LoVo (cell line): ENCODE measurements around the gene SMPD4.
"Not testable (repeated sequence)": the region's sequence is repeated elsewhere in the genome, so short reads cannot be mapped to it uniquely, and the experiment has no call there.

ENCODE experiments used
- DNase-seq: peaks from one replicate; pipeline ENCODE4 v3.0.0-alpha.2; 2016; ENCODE audit warnings: low spot score

The SMPD4 gene

DNA sequence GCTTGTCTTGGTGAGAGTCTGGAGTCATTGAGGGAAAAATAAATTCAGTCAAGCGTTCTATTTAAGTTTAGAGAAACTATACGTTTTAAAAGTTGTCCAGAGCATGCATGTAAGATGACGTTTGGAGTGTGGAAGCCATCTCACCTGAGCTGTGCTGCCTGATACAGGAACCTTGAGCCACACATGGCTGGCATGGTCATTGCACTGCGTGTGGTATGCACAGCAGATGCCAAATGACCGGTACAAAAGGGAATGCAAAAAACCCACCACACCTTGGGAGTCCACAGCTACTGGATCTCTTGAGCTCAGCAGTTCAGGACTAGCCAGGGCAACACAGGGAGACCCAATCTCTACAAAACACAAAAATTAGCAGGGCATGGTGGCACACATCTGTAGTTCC lies 5.0 kb upstream of the SMPD4 start:
- no peak for DNase-seq

DNA sequence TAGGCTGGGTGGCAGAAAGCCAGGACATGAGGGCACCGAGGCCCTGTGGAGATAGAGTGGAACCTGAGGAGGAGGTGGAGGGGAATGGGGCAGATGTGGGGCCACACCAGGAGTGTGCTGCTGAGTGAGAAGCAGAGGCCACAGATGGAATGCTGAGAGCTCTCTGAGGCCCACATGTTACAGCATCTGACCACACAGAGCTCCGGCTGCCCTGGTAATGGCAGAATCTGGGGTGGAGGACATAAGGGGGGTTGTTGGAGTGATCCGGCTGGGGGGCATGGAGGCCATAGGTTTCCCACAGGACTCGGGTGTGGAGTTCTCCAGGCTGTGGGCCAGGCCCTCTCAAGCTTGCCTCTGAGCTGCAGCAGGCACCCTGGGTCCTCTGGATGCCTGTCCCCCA lies 4.5 kb upstream of the SMPD4 start:
- DNase-seq, result no peak

DNA sequence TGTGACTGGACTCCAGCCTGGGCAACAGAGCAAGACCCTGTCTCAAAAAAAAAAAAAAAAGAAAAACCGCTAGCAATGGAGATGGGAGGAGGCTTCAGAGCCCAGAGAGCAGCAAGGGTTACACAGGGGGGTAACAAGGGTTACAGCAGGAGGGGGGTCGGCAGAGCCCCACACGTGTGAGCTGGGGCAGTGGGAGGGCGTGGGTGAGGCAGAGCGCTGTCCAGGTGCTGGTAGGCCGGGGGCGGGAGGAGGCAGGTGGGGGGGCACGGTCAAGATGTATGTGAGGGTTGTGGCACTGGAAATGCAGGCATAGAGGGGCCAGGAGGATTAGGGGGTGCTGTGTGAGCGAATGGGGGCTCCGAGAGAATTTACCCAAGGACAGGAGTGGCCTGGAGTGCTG lies 4.0 kb upstream of the SMPD4 start:
- DNase-seq, result no peak

DNA sequence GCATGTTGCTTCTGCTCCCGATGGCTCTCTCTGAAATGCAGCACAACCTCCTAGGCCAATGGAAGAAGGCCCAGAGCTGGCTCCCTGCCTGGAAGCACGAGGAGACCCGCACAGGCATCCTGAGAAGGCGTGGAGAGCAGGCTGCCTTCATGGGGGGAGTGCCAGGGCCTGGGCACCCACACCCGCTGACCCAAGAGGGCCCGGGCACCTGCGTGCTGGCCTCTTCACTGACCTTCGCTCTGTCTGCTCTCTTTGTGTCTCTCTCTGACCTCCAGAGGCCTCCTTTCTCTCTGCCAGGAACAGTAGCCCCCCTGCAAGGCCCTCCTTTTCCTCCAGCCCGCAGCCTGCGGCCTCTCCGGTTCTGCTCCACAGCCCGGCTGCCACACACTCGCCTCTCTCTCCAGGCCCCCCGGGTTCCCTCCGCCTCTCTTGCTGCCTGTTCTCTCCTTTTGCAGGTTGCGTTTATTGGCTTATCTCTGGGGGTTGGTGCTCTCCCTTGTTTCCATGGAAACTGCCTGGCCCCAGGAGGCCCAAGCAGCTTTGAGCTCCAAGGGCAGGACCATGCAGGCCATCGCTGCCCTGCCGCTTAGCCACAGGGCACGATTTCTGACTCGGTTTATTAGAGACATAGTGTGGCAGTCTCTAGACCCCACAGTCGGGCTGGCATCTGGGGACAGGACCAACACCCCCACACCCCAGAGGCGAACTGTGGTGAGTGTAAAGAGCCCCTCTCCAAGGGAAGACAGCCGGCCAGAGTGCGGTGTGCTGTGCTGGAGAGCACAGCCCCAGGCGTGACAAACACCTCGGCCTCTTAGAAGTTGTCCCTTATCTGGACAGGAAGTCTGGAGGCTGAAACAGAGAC lies 2.3 kb upstream of the SMPD4 start:
- no peak for DNase-seq

DNA sequence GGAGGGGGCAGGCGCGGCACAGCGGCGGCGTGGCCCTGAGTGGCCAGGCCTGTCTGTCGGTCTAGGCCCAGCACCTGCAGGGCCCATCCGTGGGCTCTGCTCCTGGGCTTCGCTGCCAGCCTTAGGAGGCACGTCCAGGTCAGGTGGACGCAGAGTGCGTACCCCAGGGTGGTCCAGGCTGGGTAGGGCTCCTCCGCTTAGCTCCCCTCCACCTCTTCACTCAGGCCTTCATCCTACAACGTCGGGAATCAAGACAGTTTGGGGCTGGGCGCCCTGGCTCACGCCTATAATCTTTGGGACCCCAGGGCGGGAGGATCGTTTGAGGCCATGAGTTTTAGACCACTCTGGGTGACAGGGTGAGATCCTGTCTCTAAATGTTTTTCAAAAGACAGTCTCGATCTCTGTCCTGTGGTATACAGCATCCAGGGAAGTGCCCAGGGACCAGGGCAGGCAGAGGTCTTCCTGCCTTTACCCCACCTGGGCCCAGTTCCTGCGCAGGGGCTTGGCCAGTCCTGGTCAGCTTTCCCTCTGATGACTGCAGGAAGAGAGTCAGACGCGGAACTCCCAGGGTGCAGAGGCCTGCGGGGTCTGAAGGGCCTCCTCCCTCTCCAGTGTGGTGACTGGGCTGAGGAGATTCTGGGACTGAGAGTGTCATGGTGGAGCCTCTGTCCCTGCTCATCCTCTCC lies 1.6 kb upstream of the SMPD4 start:
- not testable (repeated sequence) for DNase-seq

DNA sequence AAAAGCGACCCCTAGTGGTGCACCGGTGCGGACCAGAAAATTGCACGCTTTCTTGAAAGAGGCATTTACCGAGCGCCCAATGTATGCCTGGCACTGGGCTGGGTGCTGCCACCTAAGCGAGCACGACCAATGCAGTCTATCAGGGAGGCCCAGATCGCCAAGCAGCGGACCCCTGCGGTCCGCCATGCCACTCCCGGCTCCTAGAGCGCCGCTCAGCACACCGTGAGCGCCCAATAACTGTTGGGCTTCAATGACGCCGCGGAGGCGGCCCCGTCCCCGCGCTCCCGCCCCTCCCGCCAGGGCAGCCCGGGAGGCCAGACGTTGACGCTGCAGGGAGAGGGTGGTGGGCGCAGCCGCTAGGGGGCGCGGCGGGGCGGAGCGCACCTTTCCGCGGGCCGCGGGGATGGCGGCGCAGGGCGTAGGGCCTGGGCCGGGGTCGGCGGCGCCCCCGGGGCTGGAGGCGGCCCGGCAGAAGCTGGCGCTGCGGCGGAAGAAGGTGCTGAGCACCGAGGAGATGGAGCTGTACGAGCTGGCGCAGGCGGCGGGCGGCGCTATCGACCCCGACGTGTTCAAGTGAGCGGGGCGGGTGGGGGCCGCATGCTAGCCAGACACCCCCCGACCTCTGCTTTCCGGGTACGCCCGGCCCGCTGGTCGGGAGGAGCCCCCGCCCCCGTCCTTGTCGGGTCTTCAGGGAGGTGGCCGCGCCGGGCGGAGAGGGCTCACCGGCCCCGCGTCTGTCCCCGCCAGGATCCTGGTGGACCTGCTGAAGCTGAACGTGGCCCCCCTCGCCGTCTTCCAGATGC lies 679 bp upstream of the SMPD4 start, which contains the start of gene MZT2B:
MZT2B (plus strand) TSS at position 383 of the 803 bp plus-strand sequence; CDS start at position 404, 21 bp downstream.
- peak; percentile 88 for DNase-seq

DNA sequence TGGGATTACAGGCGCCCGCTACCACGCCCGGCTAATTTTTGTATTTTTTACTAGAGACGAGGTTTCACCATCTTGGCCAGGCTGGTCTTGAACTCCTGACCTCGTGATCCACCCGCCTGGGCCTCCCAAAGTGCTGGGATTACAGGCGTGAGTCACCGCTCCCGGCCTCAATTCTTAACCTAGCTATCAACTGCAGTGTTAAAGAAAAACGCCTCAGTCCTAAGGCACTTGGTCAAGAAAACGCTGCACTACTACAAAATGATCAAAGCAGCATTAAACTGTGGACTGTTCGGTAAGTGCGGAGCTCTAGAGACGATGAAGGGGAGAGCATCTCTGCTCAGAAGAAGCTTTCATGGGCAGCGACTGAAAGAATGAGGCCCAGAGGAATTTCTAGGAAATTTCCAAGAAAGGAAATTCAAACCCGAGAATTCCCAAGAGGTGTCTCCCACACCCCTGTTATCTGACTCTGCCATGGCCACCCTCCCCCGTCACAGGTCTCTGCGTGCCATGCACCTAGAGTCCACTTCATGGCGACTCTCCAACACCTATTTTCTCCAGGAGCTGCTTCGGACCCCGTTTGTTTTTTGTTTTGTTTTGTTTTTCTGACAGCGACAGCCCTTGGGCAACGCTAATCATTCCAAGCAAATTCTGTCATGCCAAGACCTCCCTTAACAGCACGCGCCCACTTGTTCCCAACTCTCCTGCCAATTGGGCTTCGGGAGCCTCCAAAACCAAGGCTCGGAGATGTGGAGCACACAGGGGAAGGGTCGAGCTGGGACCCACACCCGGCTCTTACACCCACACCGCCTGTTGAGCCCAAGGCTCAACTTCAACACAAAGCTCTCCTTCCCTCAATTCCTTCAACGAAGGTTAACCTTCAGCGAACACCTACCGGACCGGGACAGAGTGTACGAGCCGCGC lies 738 bp downstream of the SMPD4 start:
- not testable (repeated sequence) for DNase-seq

DNA sequence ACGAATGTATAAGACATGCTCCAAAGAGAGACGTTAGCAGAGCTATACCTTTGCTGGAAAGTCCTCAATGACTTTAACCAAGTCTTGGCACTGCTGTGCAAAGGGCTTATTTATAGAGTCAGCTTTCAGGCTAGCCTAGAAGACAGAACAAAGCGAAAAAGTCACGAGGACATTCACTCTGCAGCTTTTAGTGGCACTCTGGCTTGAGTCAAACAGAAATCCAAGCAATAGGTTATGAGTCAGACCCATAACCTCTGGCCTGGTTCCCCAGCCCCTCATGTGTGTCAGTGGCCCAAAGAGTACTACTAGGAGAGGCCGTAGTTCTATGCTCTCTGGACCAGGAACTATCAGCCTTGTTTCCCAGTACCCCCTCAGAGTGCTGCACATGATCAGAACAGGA lies 6.5 kb downstream of the SMPD4 start:
- DNase-seq, result not testable (repeated sequence)

DNA sequence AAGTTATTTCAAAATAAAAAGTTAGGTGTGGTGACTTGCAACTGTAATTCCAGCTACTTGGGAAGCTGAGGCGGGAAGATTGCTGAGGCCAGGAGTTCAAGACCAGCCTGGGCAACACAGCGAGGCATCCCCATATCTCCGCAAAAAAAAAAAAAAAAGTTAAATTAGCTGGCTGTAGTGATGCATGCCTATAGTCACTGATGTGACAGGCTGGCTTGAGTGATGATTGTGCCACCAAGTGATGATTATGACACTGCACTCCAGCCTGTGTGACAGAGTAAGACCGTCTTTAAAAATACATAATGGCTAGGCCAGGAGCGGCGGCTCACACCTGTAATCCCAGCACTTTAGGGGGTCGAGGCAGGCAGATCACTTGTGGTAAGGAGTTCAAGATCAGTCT lies 11.5 kb downstream of the SMPD4 start:
- no peak for DNase-seq

DNA sequence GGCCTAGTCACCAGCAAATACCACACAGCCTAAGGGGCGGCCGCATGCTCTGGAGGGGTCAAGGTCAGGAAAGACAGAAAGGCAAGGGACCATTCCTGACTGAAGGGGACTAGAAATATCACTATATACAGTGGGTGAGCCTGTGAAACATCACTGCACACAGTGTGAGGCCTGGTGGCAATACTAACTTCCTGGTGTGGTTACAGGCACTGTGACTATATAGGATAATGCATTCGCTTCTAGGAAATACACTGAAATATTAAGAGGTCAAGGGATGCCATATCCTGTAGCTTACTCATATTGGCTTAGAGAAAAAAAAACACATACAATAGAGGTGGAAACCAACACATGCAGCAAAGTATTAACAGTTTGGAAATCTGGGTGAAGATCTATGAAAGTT lies 12.2 kb downstream of the SMPD4 start:
- not testable (repeated sequence) for DNase-seq

DNA sequence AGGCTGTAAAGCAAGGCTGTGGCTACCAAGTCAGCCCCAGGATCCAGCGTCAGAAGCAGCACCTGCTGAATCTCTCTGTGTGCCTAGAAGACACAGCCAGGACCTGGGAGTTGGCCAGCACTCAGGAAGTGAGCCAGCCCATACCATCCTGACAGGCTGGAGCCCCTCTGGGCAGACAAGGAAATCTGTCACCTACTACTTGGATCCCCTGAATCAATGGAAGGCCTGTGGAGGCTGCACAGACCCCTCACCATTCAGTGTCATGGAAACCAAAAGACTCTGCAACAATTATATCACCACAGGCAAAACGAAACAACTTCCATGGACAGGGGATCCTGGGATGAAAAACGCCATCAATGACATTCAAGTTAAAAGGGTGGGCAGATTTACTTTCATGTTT lies 14.8 kb downstream of the SMPD4 start:
- DNase-seq, result not testable (repeated sequence)

DNA sequence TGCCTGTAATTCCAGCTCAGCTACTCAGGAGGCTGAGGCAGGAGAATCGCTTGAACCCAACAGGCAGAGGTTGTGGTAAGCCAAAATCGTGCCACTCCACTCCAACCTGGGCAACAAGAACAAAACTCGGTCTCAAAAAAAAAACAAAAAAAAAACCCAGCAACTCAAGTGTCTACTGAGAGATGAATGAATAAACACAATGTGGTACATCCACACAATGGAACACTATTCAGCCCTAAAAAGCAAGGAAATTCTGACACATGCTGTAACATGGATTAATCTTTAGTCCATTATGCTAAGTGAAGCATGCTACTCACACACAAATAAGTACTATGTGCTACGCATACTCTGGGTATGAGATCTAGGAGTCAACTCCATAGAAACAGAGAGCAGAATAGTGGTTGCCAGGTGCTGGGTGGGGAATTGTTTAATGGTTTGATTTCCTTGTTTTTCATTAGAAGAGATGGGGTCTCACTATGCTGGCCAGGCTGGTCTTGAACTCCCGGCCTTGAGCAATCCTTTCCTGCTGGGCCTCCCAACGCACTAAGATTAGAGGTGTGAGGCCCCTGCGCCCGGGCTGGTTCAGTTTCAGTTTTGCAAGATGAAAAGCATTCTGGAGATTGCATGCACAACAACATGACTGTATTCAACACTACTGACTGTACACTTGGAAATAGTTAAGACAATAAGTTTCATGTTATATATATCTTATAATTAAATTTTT lies 15.9 kb downstream of the SMPD4 start:
- no peak for DNase-seq

DNA sequence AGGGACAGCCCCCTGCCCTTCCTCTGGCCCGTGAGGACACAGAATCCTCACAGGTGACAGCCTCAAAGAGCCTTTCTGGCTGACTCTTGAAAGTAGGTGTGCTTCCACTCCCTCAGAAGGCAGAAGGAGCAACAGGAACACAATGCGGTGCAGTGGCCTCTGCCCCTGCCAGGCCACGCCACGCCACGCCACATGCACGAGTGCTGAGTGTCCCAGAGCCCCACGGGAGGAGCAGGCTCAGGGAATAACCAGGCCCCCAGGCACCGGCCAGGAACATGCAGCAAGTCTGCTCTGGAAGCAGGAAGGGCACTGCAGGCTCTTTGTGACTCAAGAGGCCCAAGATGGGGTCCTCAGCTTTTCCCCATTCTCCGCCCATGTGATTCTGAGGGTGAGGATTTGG lies 18.4 kb downstream of the SMPD4 start:
- no peak for DNase-seq

DNA sequence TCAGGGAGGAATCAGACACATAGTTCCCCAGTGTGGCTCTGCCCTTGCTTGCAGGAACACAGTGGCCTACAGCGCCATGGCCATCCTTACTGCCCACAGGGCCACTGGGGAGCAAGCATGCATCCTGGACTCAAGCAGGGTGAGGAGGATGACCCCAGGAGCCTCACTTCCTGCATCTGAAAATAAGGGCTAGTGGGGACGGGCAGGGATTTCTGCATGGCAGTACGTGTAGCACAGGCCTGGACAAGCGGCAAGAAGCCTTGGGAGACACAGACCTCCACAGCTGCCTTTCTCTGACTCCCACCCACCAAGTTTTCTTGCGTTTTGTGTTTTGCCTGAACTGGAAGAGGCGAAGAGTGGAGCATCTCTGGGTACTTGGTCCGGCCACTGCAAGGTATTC lies 18.9 kb downstream of the SMPD4 start:
- not testable (repeated sequence) for DNase-seq

DNA sequence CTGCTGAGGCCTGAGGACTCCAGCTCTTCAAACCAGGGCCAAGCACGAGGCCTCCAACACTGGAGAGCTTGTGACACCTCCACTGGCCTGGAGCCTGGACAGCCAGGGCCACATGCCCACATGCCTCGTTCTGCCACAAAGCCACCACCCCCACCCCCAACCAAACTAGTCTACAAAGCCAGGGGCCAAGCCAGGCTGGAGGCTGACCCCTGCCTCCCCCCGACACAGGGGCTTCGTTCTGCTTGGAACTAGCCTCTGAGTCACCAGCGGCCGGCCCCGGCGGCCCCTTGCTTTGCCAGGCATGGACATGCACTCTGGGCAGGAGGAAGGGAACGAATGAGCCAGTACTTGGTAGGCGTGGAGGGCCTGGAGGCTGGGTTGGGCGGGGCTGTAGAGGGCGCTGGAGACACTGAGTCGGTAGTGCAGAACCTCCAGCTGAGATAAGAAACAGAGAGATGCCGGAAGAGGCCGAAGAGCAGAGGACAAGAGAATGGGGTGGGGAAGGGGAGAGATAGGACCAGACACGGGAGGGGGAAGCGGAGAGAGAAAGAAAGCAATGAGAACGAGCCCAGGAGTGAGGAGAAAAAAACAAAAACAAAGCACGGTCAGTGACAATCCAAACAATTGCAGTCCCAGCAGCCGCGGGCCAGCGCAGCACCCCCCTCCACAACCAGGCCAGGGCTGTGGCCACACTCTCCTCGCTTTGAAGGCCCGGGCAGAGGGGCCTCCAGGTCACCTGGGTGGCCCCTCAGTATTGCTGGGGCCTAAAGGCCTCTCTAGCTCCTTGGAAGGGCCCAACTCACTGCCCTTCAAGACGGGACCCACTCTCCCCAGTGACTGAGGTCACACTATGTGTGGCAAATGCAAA lies 20.3 kb downstream of the SMPD4 start:
- not testable (repeated sequence) for DNase-seq

DNA sequence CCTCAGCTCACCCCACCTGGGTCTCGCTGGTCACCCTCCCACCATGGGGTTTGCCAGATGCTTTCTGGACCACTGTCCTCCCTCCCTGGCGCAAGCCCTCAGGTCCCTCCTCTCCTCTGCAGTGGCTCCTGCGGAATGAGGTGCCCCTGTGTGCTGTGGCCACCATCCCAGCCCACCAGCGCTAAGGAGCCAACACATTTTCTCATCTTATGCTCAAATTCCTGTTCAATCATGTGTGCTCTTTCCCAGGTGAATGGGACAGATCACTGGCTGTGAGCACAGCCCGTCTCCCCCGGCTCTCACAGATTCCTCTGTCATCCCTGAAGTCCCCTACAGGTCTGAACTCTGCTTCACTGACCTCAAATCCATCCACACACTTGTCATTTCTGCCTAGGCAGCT lies 21.3 kb downstream of the SMPD4 start:
- no peak for DNase-seq

DNA sequence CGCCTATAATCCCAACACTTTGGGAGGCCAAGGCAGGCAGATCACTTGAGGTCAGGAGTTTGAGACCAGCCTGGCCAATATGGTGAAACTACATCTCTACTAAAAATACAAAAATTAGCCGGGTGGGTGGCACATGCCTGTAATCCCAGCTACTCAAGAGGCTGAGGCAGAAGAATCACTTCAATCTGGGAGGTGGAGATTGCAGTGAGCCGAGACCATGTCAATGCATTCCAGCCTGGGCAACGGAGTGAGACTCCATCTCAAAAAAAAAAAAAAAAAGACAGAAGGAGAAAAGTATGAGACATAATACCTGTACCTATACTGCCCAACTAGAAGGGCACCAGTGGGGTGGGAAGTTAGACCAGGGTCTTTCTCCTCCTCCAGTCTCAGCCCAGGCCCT lies 22.0 kb downstream of the SMPD4 start:
- DNase-seq, result not testable (repeated sequence)

DNA sequence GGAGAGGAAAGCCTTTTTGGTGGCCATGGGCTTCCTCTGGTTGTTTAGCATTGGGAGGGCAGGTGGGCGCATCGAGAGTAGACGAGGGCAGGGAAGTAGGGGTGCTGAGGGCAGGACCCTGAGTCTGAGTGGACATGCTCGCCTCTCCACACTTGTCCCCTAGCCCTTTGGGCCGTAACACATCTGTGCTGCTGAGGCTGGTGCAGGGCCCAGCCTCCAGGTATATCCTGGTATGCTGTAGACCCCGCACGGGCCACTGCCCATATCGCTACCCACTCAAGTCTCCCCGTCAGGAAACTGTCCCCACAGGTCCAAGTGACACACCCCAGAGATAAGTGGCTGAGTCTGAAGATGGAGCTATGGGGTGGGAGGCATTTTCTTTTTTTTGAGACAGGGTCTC lies 22.8 kb downstream of the SMPD4 start:
- DNase-seq, result no peak

DNA sequence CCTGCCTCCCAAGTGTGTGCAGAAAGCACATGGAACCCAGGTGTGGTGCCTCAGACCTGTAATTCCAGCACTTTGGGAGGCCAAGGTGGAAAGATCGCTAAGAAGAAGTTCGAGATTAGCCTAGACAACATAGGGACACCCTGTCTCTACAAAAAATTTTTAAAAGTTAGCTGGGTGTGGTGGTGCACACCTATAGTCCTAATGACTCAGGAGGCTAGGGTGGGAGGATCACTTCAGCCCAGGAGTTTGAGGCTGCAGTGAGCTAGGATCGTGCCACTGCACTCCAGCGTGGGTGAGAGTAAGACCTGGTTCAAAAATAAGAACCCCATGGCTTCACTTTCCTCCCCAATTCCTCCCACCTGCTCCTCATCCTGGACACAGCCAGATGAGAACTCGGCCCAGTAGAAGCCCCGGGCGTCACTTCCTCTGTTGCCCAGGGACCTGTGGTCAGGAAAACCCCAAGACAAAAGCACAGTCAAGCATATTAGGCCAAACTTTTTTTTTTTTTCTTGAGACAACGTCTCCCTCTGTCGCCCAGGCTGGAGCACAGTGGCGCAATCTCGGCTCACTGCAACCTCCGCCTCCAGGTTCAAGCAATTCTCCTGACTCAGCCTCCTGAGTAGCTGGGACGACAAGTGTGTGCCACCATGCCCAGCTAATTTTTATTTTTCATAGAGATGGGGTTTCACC lies 23.4 kb downstream of the SMPD4 start:
- not testable (repeated sequence) for DNase-seq
